H1 (cell line): ENCODE data around the gene PPP1R7.

Experiments
- BACH1 ChIP-seq: IDR thresholded peaks from 2 replicates; pipeline ENCODE4 v1.6.1; 2012; ENCODE audit warnings: low read length, improper control_type of control experiment
- CTCF ChIP-seq, 3 experiments: IDR thresholded peaks; 1 replicate in 2 of 3; 2 replicates in 1 of 3; pipeline versions ENCODE4 v1.5.1 to v1.6.1; 2011; ENCODE audit warnings: low read length in 3 of 3, mild to moderate bottlenecking in 3 of 3, inconsistent platforms in 2 of 3, low read depth in 1 of 3, moderate library complexity in 1 of 3; ENCODE audit not compliant: insufficient read depth in 1 of 3; ENCODE audit errors: control extremely low read depth in 1 of 3
- EZH2 ChIP-seq: fragments of 200-600 bp; sonication (generic); IDR thresholded peaks from 2 replicates; pipeline ENCODE4 v1.7.1; 2012; ENCODE audit warnings: low read depth, mild to moderate bottlenecking, moderate library complexity, low read length, inconsistent platforms; ENCODE audit not compliant: severe bottlenecking
- MAX ChIP-seq: IDR thresholded peaks from 2 replicates; pipeline ENCODE4 v1.6.1; 2012; ENCODE audit warnings: inconsistent platforms
- POLR2AphosphoS5 ChIP-seq: IDR thresholded peaks from 2 replicates; pipeline ENCODE4 v1.6.1; 2011; ENCODE audit warnings: low read depth, low read length
- TF ChIP-seq, protein P1 (sequence below): IDR thresholded peaks from 2 replicates; pipeline ENCODE4 v1.6.1; 2011; ENCODE audit warnings: low read length, improper control_type of control experiment

GRCh38 chr2:241205086-241205485, 54.8 kb downstream of the PPP1R7 start:
- TF ChIP-seq POLR2AphosphoS5 (no peak), BACH1 (no peak), MAX (no peak), CTCF (IDR thresholded peaks at IDR 0.05; ENCODE audit: control extremely low read depth in 1 of 3, insufficient read depth in 1 of 3, low read depth in 1 of 3, low read length in 3 of 3) (no peak), EZH2 (no peak)
- TF ChIP-seq, protein P1, sequence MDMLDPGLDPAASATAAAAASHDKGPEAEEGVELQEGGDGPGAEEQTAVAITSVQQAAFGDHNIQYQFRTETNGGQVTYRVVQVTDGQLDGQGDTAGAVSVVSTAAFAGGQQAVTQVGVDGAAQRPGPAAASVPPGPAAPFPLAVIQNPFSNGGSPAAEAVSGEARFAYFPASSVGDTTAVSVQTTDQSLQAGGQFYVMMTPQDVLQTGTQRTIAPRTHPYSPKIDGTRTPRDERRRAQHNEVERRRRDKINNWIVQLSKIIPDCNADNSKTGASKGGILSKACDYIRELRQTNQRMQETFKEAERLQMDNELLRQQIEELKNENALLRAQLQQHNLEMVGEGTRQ = no peak
